Measurements from ENCODE around the gene CRIM1.
A peak's percentile ranks its signal among the peaks of the same experiment; 100 is the strongest.

CRIM1 gene

GRCh38 chr2:36490749-36491148 lies 135.2 kb downstream of the CRIM1 start:
- DNase-seq: no peak

- no peak for DNase-seq
Observed at GRCh38 chr2:36492216-36492945, 136.8 kb downstream of the CRIM1 start.

- no peak for DNase-seq
Observed at GRCh38 chr2:36493306-36493705, 137.7 kb downstream of the CRIM1 start.

- no peak for DNase-seq
Observed at GRCh38 chr2:36497570-36498163, 142.1 kb downstream of the CRIM1 start.

- DNase-seq: no peak
Observed at GRCh38 chr2:36499128-36499820, 143.7 kb downstream of the CRIM1 start.

- DNase-seq: no peak
Observed at GRCh38 chr2:36500072-36500471, 144.5 kb downstream of the CRIM1 start.

GRCh38 chr2:36502081-36502480 lies 146.5 kb downstream of the CRIM1 start:
- DNase-seq: no peak

- DNase-seq: peak; percentile 42 to 44
Observed at GRCh38 chr2:36507408-36507812, 151.8 kb downstream of the CRIM1 start.

- no peak for DNase-seq
Observed at GRCh38 chr2:36509075-36509474, 153.5 kb downstream of the CRIM1 start.

GRCh38 chr2:36511858-36512603 lies 156.5 kb downstream of the CRIM1 start:
- DNase-seq: no peak

- DNase-seq: no peak
Observed at GRCh38 chr2:36512705-36513104, 157.1 kb downstream of the CRIM1 start.

GRCh38 chr2:36513661-36514060 lies 158.1 kb downstream of the CRIM1 start:
- DNase-seq: no peak

GRCh38 chr2:36515538-36515937 lies 160.0 kb downstream of the CRIM1 start:
- DNase-seq: no peak

- no peak for DNase-seq
Observed at GRCh38 chr2:36516136-36516870, 160.7 kb downstream of the CRIM1 start.

GRCh38 chr2:36520431-36520830 lies 164.9 kb downstream of the CRIM1 start:
- no peak for DNase-seq

- DNase-seq: no peak
Observed at GRCh38 chr2:36523153-36523552, 167.6 kb downstream of the CRIM1 start.

GRCh38 chr2:36525245-36525644 lies 169.7 kb downstream of the CRIM1 start:
- DNase-seq: no peak

- no peak for DNase-seq
Observed at GRCh38 chr2:36526226-36526625, 170.6 kb downstream of the CRIM1 start.

- no peak for DNase-seq
Observed at GRCh38 chr2:36528274-36528673, 172.7 kb downstream of the CRIM1 start.

GRCh38 chr2:36528766-36529392 lies 173.3 kb downstream of the CRIM1 start:
- DNase-seq: no peak

- DNase-seq: no peak
Observed at GRCh38 chr2:36530178-36530982, 174.8 kb downstream of the CRIM1 start.

Data from NCI-H2081 (cell line).